H1 (cell line): Measurements from ENCODE around the gene DDX3X.

ENCODE experiments used
- EZH2 ChIP-seq: fragments of 200-600 bp; sonication (generic); IDR thresholded peaks from 2 replicates; pipeline ENCODE4 v1.7.1; 2012; ENCODE audit warnings: low read depth, mild to moderate bottlenecking, moderate library complexity, low read length, inconsistent platforms; ENCODE audit not compliant: severe bottlenecking
- POLR2A ChIP-seq, 2 experiments: IDR thresholded peaks; 1 replicate in 1 of 2; 2 replicates in 1 of 2; pipeline ENCODE4 v1.6.1; 2011; ENCODE audit warnings: low read depth in 2 of 2, low read length in 2 of 2, mild to moderate bottlenecking in 2 of 2; ENCODE audit errors: control extremely low read depth in 1 of 2
- TAF1 ChIP-seq: IDR thresholded peaks from 2 replicates; pipeline ENCODE4 v1.6.1; 2011; ENCODE audit warnings: mild to moderate bottlenecking, low read depth, low read length
- TCF12 ChIP-seq: IDR thresholded peaks from 2 replicates; pipeline ENCODE4 v1.6.1; 2011; ENCODE audit warnings: low read depth, mild to moderate bottlenecking, low read length
- TF ChIP-seq, protein P1 (sequence below), 3 experiments: IDR thresholded peaks; 1 replicate in 2 of 3; 2 replicates in 1 of 3; pipeline versions ENCODE4 v1.5.1 to v1.6.1; 2011; ENCODE audit warnings: low read length in 3 of 3, mild to moderate bottlenecking in 3 of 3, inconsistent platforms in 2 of 3, low read depth in 1 of 3, moderate library complexity in 1 of 3; ENCODE audit not compliant: insufficient read depth in 1 of 3; ENCODE audit errors: control extremely low read depth in 1 of 3

DNA sequence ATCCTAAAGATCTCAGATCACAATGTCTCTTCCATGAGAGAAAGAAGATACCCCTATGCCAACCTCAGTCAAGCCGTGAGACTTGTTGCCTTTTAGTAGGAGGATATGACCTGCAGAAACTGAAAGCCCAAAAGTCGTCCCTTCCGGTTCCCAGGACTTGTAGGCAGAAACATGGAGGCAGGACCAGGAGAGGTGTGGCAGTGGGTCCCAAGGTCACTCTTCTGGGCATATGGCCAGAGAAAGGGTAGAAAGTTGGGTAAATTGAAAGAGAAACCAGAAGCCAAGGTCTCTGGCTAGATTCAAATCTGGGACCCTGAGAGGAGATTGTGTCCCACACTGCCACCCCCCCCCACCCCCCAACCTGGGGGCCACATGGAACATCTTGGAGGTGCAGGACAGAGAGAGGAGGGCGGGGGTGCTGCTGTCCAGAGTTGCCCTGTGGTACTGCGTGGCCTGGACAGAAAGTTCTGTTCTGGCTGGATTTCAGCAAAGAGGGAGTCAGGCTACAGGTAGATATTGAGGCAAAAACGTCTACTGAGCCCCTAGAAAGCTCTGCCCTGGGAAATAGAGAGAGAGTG, 55.4 kb downstream of the DDX3X start:
- TF ChIP-seq TCF12 = no peak
- TF ChIP-seq, protein P1, sequence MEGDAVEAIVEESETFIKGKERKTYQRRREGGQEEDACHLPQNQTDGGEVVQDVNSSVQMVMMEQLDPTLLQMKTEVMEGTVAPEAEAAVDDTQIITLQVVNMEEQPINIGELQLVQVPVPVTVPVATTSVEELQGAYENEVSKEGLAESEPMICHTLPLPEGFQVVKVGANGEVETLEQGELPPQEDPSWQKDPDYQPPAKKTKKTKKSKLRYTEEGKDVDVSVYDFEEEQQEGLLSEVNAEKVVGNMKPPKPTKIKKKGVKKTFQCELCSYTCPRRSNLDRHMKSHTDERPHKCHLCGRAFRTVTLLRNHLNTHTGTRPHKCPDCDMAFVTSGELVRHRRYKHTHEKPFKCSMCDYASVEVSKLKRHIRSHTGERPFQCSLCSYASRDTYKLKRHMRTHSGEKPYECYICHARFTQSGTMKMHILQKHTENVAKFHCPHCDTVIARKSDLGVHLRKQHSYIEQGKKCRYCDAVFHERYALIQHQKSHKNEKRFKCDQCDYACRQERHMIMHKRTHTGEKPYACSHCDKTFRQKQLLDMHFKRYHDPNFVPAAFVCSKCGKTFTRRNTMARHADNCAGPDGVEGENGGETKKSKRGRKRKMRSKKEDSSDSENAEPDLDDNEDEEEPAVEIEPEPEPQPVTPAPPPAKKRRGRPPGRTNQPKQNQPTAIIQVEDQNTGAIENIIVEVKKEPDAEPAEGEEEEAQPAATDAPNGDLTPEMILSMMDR (IDR thresholded peaks at IDR 0.05; ENCODE audit: control extremely low read depth in 1 of 3, insufficient read depth in 1 of 3, low read depth in 1 of 3, low read length in 3 of 3) = no peak
- no peak for TF ChIP-seq POLR2A (IDR thresholded peaks at IDR 0.05; ENCODE audit: control extremely low read depth in 1 of 2, low read depth in 2 of 2, low read length in 2 of 2)
- no peak for TF ChIP-seq TAF1
- no peak for TF ChIP-seq EZH2
